ENCODE data around the gene GJD2.

The GJD2 gene

GRCh38 chr15:34714476-34715121 is 40.2 kb downstream of the GJD2 start:
- no peak overlapping the region for H3K27ac ChIP-seq (ENCODE audit: low read length)
- no peaks in the 10 kb centered on the region for H3K36me3 ChIP-seq (ENCODE audit: control insufficient read depth in 2 of 2, insufficient read depth in 2 of 2, low read length in 2 of 2)
- no peak overlapping the region for H3K4me3 ChIP-seq (ENCODE audit: low read length in 2 of 2)
- H3K27me3 ChIP-seq (ENCODE audit: control insufficient read depth in 1 of 2, insufficient read depth in 2 of 2, low read length in 2 of 2) = no peaks in the 10 kb centered on the region
- peaks cover 7% of the 10 kb centered on the region for H3K4me1 ChIP-seq (ENCODE audit: control insufficient read depth, insufficient read depth, low read length)
- H3K9me3 ChIP-seq (ENCODE audit: control insufficient read depth in 2 of 2, low read length in 2 of 2) = no peaks in the 10 kb centered on the region
- H3K9ac ChIP-seq (ENCODE audit: low read length in 2 of 2) = no peak overlapping the region

- Histone ChIP-seq H3K9me3 (ENCODE audit: control insufficient read depth in 2 of 2, low read length in 2 of 2) (no peaks in the 10 kb centered on the region), H3K36me3 (ENCODE audit: control insufficient read depth in 2 of 2, insufficient read depth in 2 of 2, low read length in 2 of 2) (no peaks in the 10 kb centered on the region), H3K4me3 (ENCODE audit: low read length in 2 of 2) (no peak overlapping the region), H3K9ac (ENCODE audit: low read length in 2 of 2) (no peak overlapping the region), H3K27me3 (ENCODE audit: control insufficient read depth in 1 of 2, insufficient read depth in 2 of 2, low read length in 2 of 2) (no peaks in the 10 kb centered on the region), H3K27ac (ENCODE audit: low read length) (no peak overlapping the region), H3K4me1 (ENCODE audit: control insufficient read depth, insufficient read depth, low read length) (no peaks in the 10 kb centered on the region)
Measured at GRCh38 chr15:34713635-34714034, 41.2 kb downstream of the GJD2 start.

DNA sequence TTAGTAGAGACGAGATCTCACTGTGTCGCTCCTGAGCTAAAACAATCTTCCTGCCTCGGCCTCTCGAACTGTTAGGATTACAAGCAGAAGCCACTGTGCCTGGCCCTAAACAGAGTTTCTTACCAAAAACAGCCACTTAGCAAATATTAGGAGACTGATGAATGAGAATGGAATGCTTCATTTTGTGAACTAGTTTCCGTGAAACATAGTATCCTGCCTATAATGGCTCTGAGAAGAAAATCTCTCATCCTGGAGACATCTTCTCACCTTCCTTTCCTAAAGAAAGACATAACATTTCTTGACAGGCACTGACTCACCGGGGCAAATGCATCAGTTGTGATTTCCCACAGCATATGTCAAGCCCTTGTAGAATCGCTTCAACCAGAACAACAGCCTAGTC is 44.9 kb downstream of the GJD2 start:
- H3K27ac ChIP-seq (ENCODE audit: low read length) = no peak overlapping the region
- H3K9ac ChIP-seq (ENCODE audit: low read length in 2 of 2) = no peak overlapping the region
- H3K4me1 ChIP-seq (ENCODE audit: control insufficient read depth, insufficient read depth, low read length) = no peaks in the 10 kb centered on the region
- H3K36me3 ChIP-seq (ENCODE audit: control insufficient read depth in 2 of 2, insufficient read depth in 2 of 2, low read length in 2 of 2) = no peaks in the 10 kb centered on the region
- no peaks in the 10 kb centered on the region for H3K9me3 ChIP-seq (ENCODE audit: control insufficient read depth in 2 of 2, low read length in 2 of 2)
- H3K4me3 ChIP-seq (ENCODE audit: low read length in 2 of 2) = no peak overlapping the region
- no peaks in the 10 kb centered on the region for H3K27me3 ChIP-seq (ENCODE audit: control insufficient read depth in 1 of 2, insufficient read depth in 2 of 2, low read length in 2 of 2)

GRCh38 chr15:34708422-34708821 is 46.4 kb downstream of the GJD2 start:
- Histone ChIP-seq H3K36me3 (ENCODE audit: control insufficient read depth in 2 of 2, insufficient read depth in 2 of 2, low read length in 2 of 2) (no peaks in the 10 kb centered on the region), H3K4me3 (ENCODE audit: low read length in 2 of 2) (no peak overlapping the region), H3K27ac (ENCODE audit: low read length) (no peak overlapping the region), H3K4me1 (ENCODE audit: control insufficient read depth, insufficient read depth, low read length) (peaks cover under 1% of the 10 kb centered on the region), H3K27me3 (ENCODE audit: control insufficient read depth in 1 of 2, insufficient read depth in 2 of 2, low read length in 2 of 2) (no peaks in the 10 kb centered on the region), H3K9ac (ENCODE audit: low read length in 2 of 2) (no peak overlapping the region), H3K9me3 (ENCODE audit: control insufficient read depth in 2 of 2, low read length in 2 of 2) (no peaks in the 10 kb centered on the region)

DNA sequence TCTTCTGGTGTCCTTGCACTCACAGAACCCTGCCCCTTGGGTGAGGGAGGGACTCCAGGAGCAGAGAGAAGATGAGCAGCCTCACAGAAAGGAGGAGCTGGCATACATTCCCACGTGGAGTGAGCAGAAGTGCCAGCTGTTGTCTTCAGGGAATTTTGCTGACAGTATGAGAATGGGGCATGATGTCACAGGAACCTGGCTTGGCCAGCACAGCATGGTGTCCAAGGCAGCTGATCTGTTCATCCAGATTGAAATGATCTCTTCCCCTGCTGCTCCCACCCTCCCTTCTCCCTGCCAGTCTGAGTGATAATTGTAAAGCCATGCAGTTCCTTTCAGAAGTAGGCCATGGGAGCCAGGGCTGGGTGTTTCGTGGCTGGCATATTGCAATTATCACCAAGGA is 53.3 kb downstream of the GJD2 start:
- Histone ChIP-seq H3K9me3 (ENCODE audit: control insufficient read depth in 2 of 2, low read length in 2 of 2) (no peaks in the 10 kb centered on the region), H3K9ac (ENCODE audit: low read length in 2 of 2) (no peak overlapping the region), H3K4me1 (ENCODE audit: control insufficient read depth, insufficient read depth, low read length) (peaks cover 3% of the 10 kb centered on the region), H3K36me3 (ENCODE audit: control insufficient read depth in 2 of 2, insufficient read depth in 2 of 2, low read length in 2 of 2) (no peaks in the 10 kb centered on the region), H3K27ac (ENCODE audit: low read length) (no peak overlapping the region), H3K27me3 (ENCODE audit: control insufficient read depth in 1 of 2, insufficient read depth in 2 of 2, low read length in 2 of 2) (no peaks in the 10 kb centered on the region), H3K4me3 (ENCODE audit: low read length in 2 of 2) (no peak overlapping the region)

Data from stomach smooth muscle (tissue), 2 donors.